ENCODE results near the gene TMEM43.

Gene TMEM43

GRCh38 chr3:14141144-14141543, 16.3 kb downstream of the TMEM43 start:
- in situ Hi-C loops (cut with MboI; ENCODE audit: low sequenced_read_pairs, unreplicated experiment): no loop called here
- no peak for DNase-seq (ENCODE audit: low spot score)
- TF ChIP-seq CTCF (IDR thresholded peaks at IDR 0.05; ENCODE audit: borderline replicate concordance, control extremely low read depth, extremely low read depth, insufficient read depth, missing control alignments): no peak

DNA sequence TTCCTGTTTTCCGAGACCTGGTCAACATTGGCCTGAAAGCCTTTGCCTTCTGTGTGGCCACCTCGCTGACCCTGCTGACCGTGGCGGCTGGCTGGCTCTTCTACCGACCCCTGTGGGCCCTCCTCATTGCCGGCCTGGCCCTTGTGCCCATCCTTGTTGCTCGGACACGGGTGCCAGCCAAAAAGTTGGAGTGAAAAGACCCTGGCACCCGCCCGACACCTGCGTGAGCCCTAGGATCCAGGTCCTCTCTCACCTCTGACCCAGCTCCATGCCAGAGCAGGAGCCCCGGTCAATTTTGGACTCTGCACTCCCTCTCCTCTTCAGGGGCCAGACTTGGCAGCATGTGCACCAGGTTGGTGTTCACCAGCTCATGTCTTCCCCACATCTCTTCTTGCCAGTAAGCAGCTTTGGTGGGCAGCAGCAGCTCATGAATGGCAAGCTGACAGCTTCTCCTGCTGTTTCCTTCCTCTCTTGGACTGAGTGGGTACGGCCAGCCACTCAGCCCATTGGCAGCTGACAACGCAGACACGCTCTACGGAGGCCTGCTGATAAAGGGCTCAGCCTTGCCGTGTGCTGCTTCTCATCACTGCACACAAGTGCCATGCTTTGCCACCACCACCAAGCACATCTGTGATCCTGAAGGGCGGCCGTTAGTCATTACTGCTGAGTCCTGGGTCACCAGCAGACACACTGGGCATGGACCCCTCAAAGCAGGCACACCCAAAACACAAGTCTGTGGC, 16.9 kb downstream of the TMEM43 start:
- no peak for TF ChIP-seq CTCF (IDR thresholded peaks at IDR 0.05; ENCODE audit: borderline replicate concordance, control extremely low read depth, extremely low read depth, insufficient read depth, missing control alignments)
- DNase-seq (ENCODE audit: low spot score): no peak
- in situ Hi-C loops (cut with MboI; ENCODE audit: low sequenced_read_pairs, unreplicated experiment): no loop called here

- DNase-seq (ENCODE audit: low spot score): no peak
- in situ Hi-C loops (cut with MboI; ENCODE audit: low sequenced_read_pairs, unreplicated experiment): no loop called here
- TF ChIP-seq CTCF (IDR thresholded peaks at IDR 0.05; ENCODE audit: borderline replicate concordance, control extremely low read depth, extremely low read depth, insufficient read depth, missing control alignments): no peak
Observed at GRCh38 chr3:14142567-14143270, 17.9 kb downstream of the TMEM43 start.

DNA sequence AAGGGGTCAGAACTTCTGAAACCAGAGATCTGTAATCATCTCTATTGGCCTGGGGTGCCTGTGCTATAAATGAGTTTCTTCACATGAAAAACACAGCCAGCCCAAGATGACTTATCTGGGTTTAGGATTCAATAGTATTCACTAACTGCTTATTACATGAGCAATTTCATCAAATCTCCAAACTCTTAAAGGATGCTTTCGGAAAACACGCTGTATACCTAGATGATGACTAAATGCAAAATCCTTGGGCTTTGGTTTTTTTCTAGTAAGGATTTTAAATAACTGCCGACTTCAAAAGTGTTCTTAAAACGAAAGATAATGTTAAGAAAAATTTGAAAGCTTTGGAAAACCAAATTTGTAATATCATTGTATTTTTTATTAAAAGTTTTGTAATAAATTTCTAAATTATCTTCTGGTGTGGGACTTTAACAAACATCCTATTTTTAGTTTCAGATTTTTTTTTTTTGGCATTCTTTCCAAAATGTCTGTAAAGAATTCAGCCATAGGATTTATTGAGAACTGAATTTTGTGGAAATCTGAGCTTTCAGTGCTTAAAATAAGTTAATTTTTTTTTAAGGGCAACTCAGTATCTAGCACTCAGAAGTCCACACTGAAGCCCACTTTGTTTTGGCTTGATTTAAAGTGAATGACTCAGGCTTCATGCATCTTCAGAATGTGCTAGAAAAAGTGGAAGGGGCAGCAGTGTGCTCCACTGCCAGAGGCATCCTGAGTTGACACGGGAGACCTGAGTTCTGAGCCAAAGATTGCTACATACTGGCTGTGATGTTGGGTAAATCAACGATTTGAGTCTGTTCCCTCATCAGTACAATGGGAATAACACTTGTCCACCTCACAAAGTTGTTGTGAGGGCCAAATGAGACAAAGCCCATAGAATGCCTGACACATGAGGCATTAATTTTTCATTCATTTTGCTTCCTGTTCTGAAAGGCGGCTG, 18.7 kb downstream of the TMEM43 start:
- no peak for TF ChIP-seq CTCF (IDR thresholded peaks at IDR 0.05; ENCODE audit: borderline replicate concordance, control extremely low read depth, extremely low read depth, insufficient read depth, missing control alignments)
- in situ Hi-C loops (cut with MboI; ENCODE audit: low sequenced_read_pairs, unreplicated experiment): no loop called here
- no peak for DNase-seq (ENCODE audit: low spot score)

DNA sequence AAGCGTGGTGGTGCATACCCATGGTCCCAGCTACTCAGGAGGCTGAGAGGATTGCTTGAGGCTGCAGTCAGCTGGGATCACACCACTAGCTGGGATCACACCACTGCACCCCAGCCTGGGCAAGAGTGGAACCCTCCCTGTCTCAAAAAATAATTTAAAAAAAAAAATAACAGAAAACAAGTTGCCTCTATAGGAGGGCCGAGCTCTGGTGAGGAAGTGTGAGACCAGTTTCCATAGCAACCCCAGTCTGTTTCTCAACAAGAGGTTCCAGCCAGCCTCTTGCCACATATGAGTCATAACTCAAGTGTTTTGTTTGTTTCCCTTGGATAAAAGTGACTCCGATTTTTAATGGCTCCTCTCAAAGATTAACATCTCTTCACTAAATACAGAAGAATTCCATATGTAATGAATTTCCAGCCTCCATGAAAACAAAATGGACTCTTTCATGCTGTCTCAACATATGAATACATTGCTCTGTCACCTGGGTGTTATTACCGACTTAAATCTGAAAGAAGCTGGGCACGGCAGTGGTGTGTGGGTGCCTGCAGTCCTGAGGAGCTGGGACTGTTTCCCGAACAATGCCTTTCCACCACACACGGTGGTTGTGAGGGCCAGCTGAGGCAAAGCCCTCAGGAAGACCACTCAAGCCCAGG, 19.7 kb downstream of the TMEM43 start:
- in situ Hi-C loops (cut with MboI; ENCODE audit: low sequenced_read_pairs, unreplicated experiment): no loop called here
- no peak for TF ChIP-seq CTCF (IDR thresholded peaks at IDR 0.05; ENCODE audit: borderline replicate concordance, control extremely low read depth, extremely low read depth, insufficient read depth, missing control alignments)
- DNase-seq (ENCODE audit: low spot score): peak; percentile 93

DNA sequence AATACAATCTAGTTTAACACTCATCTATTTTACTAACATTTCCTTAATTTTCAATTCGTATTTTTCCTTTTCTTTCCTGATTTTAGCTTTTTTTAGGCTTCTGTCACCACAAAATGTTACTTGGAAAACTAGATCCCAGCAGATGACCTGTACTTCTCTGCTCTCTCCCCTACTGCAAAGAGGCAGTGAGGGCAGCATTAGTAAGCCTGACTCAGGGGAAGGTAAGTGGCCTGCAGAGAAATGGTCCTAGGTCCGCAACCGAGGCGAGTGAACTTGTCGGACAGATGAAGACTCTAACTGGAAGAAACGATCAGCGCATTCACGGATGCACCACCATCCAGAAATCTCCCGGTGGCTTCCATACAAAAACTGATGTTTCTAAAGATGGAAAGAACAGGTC, 20.4 kb downstream of the TMEM43 start:
- in situ Hi-C loops (cut with MboI; ENCODE audit: low sequenced_read_pairs, unreplicated experiment): no loop called here
- DNase-seq (ENCODE audit: low spot score): no peak
- TF ChIP-seq CTCF (IDR thresholded peaks at IDR 0.05; ENCODE audit: borderline replicate concordance, control extremely low read depth, extremely low read depth, insufficient read depth, missing control alignments): no peak

Data from GM13976 (cell line).